CD4-positive, alpha-beta T cell treated with Interleukin-1 beta for 1 hour (primary cell): ENCODE results near the gene BICD2.

Source experiments
- DNase-seq, 2 donors: peaks; one replicate each; pipeline ENCODE4 v3.0.0-alpha.2; 2020 to 2022

The BICD2 gene

DNA sequence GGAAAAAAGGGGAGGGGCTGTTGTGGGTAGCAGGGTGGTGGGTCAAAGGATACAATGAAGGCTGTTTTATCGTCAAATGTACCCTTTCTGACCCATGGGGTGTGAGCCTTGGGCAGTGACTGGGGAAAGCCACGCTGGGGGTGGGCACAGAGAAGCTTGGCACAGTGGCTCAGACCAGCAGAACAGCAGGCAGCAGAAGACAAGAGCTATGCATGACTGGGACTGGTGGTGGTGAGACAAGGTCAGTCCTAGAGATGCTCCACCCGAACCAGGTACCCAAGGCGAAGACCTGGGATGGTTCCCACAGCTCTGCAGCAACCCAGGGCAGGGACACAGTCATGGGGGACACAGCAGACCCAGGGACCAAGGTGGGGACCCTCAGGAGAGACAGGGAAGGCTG, 38.3 kb downstream of the BICD2 start:
- DNase-seq, result no peak

DNA sequence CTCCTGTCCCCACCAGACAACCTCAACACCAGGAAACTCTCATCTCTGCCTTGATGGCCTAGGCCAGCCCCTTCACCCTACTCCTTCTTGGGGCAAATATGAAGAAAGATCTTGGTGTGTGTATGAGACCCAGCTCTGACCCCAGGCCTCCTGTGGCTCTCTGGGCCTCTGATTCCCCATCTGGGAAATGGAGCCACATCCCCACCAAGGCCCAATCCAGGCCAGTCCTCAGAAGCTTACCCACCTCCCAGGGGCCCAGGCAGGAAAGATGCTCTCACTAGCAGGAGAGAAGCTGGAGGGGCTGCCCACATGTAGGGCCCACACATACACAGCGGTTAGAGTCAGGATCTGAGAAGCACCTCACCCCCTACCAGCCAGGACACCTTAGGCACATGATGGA, 38.9 kb downstream of the BICD2 start:
- DNase-seq, result no peak

DNA sequence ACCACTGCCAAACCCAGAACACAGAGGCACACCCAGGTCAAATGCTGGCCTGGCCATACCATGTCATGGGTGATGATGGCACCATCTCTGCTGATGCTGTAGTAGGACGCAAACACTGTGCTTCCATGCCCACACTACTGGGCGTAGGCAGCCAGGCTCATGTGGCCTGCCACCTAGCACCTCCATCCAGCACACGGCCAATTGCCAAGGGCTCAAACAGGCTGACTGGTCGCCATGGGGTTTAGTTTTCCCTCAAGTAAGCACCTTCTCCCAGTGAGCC, 39.4 kb downstream of the BICD2 start:
- DNase-seq, result no peak

DNA sequence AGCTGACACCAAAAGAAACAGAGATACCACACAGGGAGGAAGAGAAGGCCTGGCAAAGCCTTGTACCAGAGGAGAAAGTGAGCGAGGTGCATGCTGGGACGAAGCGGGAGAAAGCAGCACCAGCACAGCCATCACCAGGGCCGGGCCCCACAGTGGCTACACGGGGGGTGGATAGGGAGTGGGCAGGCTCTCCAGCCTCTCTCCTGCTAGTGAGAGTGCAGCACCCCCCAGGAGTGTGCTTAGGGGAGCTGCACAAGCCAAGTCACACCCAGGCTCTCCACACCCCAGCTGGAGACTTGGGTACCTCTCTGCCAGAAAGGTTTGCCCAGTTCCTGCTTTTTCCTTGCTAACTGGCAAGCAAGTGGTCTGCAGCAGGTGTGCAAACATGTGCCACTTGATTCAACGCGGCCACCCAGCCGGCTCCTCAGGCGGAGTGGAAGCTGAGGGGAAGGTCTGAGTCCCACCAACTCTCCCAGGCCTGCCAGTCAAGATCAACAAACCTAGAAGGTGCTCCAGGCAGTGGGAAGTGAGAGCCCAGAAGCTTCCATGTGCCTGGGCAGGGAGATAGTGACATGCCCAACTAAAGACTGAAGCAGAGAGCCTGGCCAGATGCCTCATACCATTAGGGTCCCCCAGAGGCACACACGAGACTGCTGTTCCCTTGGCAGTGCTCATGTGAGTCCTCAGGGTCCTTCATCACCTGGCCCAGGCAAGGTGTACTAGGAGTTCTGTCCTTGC, 39.9 kb downstream of the BICD2 start:
- DNase-seq, result no peak

DNA sequence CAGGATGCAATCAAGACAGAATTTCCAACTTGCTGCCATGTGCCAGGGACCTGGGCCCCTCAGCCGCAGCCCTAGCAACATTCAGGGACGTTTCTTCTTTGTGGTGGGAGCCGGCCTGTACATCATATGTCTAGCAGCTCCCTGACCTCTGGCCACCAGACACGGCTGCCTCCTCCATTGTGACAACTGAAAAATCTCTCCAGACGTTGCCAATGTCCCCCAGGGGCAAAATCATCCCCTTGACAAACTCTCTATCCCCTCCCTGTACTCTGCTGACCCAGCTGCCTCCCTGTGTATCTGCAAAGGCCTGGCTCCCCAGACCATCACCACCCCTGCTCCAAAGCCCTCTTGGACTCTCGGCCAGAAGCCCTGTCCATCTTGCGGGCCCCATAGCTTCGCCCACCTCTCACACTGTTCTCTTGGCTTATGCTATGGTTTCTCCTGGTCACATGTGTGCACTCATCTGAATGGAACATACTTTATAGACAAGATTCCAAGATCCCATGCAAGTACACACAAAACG, 40.8 kb downstream of the BICD2 start:
- no peak for DNase-seq

DNA sequence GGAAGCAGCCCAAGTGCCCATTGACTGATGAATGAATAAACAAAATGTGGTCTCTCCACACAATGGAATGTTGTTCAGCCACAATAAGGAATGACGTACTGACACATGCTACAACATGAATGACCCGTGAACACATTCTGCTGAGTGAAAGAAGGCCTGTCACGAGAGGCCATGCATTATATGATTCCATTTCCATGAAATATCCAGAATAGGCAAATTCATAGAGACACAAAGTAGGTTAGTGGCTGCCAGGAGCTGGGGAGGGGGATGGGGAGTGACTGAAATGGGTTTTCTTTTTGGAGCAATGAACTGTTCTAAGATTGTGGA, 41.4 kb downstream of the BICD2 start:
- no peak for DNase-seq

DNA sequence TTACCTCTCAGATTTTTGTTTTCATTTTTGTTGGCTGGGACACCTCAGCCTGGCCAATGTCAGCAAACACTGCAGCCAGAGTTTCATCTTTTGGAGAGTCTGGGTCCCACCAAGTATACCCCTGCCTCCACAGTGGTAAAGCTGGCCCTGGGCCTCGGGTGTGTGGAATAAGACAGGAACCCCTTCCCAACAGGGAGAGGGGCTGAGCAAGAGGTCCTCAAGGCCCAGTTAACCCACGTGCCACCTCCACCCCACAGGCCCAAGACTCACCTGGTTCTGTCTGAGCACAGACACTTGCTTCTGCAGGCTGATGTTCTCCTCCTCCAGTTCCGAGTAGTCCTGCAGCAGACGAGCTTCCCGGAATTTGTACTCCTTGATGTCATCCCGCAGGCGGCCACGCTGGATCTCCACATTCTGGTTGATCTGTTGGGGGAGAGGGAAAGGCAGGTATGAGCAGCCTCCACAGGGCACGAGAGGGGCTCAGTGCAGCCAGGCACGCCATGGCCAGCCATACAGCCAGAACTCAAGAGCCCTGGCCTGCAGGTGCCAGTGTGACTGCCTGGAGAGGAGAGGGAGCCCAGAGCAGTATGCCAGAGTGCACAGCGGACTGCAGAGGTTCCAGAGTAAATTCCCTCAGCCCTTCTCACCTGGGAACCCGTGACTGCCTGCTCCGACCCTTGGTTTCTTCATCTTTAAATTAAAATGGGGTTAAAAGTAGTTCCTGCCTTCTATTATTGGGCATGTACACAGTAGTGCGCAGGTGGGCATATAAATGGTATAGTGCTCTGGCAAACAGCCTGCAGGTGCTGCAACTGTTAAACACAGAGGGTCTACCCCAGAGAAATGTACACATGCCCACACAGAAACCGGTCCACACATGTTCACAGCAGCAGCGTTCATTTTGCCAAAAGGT, 42.0 kb downstream of the BICD2 start:
- DNase-seq, result no peak

DNA sequence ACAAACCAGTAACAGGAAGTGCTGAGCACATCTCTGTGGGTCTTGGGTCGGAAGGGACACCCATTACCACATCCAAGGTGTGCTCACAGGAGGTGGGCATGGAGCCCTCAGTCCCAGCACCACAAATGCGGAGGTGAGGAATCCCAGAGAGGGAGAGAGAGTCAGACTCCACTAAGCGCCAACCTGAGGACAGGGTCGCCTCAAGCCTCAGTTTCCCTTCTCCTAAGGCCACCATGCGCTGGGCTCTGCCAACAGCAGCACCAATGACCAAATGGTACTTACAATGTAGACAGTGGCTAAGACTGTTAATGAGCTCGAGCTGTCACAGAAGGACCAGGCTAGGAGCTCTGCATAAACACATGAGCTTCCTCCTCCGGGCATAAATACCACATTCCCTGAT, 43.1 kb downstream of the BICD2 start:
- no peak for DNase-seq

DNA sequence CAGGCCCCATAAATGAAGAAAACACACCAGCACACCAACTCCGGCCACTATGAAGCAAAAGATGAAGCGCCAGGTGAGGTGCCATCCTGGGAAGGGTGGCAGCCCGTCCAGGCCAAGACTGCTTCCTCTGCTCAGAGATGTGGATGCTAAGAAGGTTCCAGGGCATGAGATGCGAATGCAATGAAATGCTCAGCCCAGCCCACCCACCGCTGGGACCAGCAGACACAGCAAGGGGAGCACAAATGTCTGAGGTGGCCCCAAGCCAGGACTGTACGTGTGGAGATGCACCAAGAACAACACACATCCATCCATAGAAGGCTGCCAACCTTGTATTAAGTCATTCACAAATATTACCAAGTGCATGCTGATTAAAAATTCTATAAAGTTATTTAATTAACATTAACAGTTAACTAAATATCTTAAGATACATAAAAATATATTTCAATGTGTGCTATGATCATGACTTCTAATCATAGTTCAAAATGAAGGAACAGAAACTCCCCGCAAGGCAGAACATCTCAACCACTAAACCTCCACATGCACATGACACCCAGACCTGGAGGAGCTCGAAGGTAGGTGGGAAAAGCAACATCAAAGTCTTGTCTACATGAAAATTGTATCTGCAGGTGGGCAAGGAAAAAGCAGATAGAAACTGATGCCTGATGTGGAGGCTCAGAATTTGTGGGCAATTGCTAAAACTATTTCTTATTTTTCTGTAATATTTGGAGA, 43.7 kb downstream of the BICD2 start:
- no peak for DNase-seq

DNA sequence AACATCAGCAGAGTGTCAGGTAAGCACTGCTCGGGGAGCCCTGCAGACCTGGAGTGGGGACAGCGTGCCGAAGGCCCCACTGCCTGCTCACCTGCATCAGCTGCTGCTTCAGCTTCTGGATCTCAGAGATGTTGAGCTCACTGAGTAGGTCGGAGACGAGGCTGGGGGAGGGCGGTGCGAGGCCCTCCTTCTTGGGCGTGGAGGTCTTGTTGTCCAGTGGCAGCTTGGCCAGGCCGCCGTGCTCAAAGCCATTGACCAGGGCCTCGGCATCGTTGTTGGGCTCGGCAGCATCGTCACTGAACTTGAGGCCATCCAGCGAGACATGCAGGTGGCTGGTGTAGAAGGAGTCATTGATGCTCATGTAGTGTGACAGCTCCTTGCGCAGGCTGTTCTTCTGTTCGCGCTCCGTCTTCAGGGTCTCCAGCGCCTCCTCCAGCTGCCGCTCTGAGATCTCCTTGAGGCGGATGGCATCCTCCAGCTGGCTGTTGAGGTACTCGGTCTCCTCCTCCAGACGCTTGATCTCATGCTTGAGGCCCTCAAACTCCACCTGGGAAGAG, 44.3 kb downstream of the BICD2 start:
- DNase-seq, result no peak

DNA sequence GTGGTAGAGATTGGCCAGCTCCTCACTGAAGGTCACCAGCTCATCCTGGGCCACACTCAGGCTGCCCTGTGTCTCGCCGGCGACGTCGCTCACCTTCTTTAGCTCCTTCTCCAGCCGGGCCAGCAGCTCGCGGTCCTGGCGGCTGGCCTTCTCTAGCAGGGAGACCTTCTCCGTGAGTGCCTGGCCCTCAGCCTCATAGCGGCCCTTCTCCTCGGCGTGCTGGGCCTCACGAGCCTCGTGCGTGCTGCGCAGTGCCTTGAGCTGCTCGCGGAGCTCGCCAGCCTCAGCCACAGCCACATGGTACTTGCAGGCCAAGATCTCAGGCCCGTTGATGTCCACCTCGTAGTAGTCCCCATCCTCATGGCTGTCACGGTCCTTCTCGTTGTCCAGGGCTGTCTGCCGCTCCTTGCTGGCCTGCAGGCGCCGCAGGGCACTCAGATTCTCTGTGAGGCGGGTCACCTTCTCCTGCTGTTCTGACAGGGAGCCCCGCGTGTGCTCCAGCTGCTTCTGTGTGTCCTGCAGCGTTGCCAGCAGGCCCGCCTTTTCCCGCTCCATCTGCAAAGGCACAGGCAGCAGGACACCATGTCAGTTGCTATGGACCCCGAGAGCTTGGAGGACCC, 45.5 kb downstream of the BICD2 start:
- DNase-seq, result no peak

DNA sequence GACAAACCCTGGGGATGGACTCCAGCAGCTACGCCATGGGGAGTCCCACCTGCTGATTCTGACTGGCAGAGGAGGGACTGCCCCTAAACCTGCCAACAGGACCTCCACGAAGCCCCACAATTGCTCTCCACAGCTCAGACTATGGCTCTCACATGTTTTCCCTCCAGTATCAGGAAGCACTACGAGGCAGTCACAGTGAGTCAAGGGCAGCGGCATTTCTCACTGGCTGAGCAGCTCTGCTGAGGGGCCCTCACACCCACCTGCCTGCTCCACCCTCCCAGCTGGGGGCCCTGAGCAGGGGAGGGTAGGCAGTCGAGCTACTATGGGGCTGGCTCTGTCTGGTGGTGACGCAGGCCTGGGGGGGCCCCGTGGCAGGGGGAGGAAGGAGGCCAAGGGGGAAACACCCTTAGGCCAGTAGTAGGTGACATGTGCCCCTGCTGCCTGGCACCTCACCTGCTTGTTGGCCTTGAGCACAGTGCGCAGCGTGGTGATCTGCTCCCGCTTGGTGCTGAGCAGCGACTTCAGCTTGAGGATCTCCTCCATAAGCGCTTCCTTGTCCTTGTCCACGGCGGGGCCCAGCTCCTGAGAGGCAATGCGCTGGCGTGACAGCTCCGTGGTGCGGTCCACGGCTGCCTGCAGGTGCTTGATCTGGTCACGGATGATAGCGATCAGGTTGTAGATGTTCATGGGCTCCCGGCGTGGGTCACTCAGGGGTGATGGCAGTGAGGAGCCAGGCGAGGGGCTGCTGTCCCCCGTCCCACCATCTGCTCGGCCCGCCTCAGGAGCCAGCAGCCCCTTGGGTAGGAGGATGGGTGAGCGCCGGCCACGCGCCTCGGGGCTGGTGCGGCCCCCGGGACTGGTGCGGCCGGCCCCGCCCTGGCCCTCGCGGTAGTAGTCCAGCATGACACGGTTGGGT, 46.3 kb downstream of the BICD2 start:
- DNase-seq, result no peak

DNA sequence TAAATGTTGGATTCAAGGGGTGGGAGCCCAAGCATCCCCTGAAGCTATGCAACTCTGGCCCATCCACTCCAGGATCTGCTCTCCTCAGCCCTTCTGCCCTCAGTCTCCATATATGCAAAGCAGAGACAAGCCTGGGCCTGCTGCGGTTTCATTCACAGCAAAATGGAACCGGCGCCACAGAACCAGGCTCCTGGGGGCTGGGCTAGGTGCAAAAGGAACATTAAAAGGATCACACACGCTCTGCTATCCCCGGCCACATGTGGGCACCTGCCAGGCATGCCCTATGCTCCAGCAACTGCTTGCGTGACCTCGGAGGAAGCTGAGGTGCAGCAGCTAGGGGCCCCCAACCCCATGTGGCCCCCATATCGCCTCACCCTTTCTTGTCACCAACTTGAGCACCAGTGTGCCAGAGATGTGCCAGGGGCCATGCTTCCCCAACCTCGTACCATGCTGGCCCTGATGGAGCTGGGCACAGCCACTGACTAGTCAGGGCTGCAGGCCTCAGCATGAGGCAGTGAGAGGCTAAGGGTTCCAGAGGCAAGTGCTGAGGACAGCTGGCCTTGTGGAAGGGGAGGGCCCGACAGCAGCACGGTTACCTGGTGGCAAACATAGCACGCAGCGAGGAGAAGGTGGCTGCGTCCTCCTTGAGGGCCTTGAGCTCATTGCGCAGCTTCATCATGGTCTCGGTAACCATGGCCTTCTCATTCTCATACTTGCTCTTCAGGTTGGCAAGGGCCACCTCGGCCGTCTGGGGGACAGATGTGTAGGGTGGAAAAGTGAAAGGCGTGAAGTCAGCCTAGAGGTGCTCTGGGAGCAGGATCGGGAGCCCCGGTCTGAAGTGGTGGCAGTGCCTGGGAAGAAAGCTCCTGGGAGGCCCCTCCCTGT, 47.2 kb downstream of the BICD2 start:
- no peak for DNase-seq

DNA sequence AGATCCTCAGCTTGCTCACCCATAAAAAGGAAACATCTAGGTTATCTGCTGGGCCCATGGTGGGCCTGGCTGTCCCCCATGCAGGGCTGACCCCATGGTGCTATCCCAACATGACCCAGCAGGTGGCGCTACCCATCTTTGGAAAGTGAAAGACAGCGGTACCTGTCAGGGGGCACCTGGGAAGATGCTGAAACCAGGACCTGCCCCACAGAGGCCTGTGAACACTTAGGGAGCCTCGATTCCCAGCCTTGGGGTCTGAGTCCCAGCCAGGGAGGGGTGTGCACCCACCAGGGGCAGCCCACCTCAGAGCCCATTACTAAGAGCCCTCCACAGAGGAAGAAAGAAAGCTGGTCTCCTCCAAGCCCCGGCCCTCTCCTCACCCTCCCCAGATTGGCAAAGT, 48.1 kb downstream of the BICD2 start:
- peak; percentile 70 to 80 for DNase-seq

DNA sequence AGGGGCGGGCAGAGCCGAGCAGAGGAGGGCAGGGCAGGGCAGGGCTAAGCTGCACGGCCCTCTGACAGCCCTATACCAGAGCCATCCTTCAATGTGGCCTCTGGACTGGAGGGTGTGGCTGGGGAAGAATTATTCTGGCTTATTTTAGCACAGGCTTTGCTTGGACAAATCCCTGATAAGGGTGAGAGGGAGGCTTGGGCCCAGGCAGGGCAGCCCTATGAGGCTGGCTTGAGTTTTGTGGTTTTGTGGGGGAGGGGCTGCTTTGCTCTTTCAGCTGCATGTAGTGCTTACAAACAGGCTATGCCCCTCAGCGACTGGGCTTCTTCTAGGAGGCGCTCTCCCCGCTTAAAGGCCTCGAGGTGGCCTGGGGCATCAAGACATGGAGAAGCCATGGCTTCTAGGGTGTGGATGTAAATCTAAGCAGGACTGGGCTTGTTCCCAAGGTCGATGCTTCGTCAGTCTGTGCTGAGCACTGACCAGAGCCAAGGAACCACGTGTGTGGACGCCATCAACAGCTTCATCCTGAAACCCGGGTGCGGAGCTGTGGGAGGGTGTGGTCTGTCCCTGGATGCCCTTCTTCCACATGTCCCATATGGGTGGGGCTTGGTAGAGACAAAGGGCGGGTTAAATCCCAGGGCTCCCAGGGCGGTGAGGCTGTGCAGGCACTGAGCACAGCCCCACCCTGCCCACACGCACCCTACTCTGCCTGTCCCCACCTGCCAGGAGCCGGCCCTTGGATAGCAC, 49.0 kb downstream of the BICD2 start:
- no peak for DNase-seq

DNA sequence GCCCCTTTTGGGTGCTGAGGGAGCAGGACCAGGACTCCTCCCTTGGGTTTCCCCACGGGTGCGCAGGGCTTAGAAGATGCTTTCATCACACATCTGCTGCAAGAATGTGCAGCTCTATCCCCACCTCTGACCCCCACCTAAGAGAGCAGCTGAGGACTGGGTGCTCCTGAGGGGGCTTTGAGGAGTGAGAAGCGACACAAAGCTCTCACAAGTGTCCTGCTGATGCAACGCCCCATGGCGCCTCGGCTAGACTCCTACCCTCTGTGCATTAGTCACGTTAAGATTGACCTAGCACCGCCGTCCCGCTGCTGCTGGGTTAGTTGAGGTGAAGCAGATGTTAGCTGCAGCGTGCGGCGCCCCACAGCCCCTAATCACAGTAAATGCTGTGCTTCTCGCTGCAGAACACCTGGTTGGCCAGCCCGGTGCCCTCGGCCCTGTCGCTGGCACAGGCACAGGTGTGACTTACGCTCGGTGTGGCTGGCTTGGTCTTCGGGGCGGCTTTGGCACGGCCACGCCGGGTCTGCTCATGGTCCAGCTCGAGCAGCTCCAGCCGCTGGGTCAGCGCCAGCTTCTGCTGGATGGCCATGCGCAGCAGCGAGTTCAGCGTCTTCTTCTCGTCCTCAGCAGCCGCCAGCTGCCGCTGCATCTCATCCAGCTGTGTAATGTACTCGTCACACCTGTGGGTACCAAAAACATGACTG, 49.7 kb downstream of the BICD2 start:
- DNase-seq, result no peak

DNA sequence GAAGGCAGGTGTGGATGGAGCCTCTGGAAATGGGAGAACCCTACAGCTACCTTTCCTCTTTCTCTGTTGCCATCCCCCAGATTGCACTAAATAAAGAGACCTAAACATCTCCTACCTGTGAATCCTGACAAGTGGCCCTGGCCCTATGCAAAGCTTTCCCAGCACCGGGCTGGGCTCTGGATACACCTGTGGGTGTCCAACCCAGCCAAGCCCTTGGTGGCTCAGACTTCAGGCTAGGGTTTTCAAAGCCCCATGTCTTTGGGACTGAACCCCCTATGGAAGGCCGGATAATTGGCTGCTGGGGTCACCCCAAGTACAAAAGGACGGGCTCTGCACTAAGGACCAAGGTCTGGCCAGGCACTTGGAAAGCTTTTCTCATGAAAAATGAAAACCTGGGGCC, 50.6 kb downstream of the BICD2 start:
- no peak for DNase-seq

DNA sequence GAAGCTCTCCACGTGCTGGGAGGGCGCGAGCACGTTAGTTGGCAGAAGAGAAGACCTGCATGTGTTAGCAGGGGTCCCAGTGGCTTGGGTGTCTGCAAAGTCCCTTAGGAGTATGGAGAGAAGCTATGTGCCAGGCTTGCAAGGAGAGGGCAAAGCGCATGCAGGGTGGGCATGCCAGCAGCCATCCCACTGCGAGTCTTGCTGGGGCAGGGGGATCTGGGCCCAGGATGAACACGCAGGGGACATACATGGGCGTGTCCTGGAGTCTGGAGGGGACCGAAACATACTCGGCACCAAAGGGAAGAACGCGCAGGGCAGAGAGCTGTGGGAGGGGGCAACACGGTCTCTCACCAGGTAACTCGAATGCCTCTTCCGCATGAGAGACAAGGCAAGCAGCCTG, 51.1 kb downstream of the BICD2 start:
- DNase-seq, result no peak

DNA sequence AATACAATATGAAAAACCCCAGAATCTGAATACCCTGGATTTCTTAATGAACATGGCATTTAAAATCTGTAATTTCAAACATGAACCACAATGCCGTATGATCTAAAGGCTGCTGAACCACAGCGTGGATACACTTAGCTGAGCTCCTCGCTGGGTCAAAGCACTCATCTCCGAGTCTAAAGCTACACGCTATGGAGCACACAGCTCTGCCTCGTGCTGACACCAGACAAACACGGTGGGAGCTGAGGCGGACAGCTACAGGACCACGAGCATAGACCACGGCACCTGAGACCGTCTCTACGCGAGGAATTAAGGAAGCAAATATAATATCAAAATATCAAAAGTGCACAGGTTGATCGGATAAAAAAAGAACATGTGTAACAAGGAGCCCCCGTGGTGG, 51.9 kb downstream of the BICD2 start:
- no peak for DNase-seq
